Tibial nerve (tissue), 4 donors: ENCODE data around the gene NECTIN1.

Experiments used
- CTCF ChIP-seq, 5 experiments: fragments of 200-600 bp in 3 of 5; fragments of 450-650 bp in 2 of 5; sonication (generic) in 3 of 5; IDR thresholded peaks; one replicate each; pipeline ENCODE4 v1.5.1; 2016 to 2019; ENCODE audit warnings: antibody characterized with exemption in 5 of 5, mild to moderate bottlenecking in 3 of 5, moderate library complexity in 2 of 5
- EP300 ChIP-seq, 2 donors: sonication (generic); formaldehyde crosslinking; IDR thresholded peaks; one replicate each; pipeline ENCODE4 v1.6.1; 2017; ENCODE audit warnings: antibody characterized with exemption in 2 of 2, mild to moderate bottlenecking in 1 of 2

- no peak for TF ChIP-seq CTCF (IDR thresholded peaks at IDR 0.05)
- peak in 1 of 2 donors; percentile 50 for TF ChIP-seq EP300 (IDR thresholded peaks at IDR 0.05)
These were observed 113.8 kb downstream of the NECTIN1 start for GRCh38 chr11:119615003-119615881.
